T-helper 1 cell treated with Interleukin-12 subunit alpha and Interleukin-12 subunit beta and Interleukin-4 antibody, amounts not matched to agents 30 ng/mL and 1 ng/mL, for 36 hours (primary cell): ENCODE data around the gene TBC1D22A. TPM values are rescaled to one million over a fixed set of nuclear protein-coding genes. Genes with fewer than 3 reads are reported as not detected.
"Not testable (repeated sequence)": the region's sequence is repeated elsewhere in the genome, so short reads cannot be mapped to it uniquely, and the experiment has no call there.

Source experiments
- intact Hi-C: fragments of 100-400 bp; cut with micrococcal nuclease; formaldehyde crosslinking; loops from one replicate; pipeline ENCODE4 v1.15.1; 2024
- total RNA-seq: library from RNA; stranded (reverse); gene quantifications from 2 replicates; pipeline ENCODE4 v1.2.3, GENCODE V29; 2022

Gene TBC1D22A
- total RNA-seq, 1 donor from 2014 or later = 39.3 TPM

DNA sequence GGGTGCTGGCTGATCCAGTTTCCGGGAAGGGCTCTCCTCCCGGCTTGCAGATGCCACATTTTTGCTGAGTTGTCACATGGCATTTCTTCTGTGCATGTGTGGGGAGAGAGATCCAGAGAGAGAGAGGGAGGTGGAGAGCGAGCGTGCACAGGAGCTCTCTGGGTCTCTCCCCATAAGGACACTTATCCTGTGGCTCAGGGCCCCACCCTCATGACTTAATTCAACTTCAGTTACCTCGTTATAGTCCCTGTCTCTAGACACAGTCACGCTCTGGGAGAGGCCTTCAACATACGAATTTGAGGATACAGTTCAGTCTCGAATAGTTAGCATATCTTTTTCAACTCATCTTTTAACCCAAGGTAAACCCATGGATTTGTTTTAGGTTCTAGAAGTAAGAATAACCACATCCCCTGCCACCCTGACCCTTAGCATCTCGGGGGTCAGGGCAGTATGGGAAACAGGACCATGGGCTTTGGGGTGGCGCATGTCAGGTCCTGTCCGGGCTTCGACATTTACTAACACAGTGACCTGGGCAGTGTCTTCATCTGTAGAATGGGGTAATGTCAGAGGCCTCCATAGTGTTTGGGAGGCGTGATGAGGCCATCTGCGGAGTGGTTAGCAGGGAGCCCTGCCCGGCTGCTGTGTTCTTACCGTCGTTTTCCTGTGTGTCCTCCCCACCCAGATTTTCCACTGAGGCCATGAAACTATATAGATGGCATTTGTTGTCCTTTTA lies 46.9 kb downstream of the TBC1D22A start:
- intact Hi-C loops = no loop called here

- intact Hi-C loops = no loop called here
Observed at GRCh38 chr22:46810856-46811786, 48.7 kb downstream of the TBC1D22A start.

GRCh38 chr22:46812034-46812605 lies 49.7 kb downstream of the TBC1D22A start:
- intact Hi-C loops = no loop called here

DNA sequence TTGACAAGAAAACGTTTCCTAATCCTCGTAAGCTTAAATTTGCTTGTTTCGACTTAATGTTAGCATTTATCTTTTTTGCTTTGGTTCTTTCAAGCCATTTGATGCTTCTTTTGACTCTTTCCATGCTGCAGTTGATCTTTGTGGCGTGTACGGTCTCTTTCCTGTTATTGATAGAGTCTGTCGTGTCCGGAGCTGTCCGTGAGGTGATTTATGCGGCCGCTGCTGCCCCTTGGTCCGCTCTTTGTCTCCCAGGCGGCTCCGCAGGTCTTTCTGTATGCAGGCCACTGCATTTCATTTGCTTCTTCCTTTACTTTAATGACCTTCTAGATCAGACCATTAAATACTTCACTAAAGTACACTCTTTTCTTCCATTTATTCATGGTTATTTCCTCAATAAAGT lies 50.3 kb downstream of the TBC1D22A start:
- intact Hi-C loops = no loop called here

GRCh38 chr22:46813816-46814597 lies 51.6 kb downstream of the TBC1D22A start:
- intact Hi-C loops = no loop called here

DNA sequence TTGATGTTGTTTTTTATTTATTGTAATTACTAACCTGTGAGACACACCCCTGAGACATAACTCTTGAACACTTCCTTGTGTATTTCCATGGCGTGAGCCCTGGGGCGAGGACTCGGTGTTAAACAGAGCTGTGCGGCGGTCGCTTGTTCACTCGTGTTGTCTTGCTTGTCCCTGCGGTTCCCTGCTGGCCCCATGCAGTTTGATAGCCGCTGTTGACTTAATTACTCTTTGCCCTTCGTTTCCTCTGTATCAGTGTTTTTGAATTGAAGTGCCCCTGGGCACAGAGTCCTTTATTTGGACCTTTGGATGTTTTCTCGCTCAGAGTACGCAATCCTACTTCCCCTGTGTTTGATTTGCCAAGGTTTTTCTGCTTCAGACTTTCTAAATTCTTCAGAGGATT lies 52.7 kb downstream of the TBC1D22A start:
- intact Hi-C loops = no loop called here

DNA sequence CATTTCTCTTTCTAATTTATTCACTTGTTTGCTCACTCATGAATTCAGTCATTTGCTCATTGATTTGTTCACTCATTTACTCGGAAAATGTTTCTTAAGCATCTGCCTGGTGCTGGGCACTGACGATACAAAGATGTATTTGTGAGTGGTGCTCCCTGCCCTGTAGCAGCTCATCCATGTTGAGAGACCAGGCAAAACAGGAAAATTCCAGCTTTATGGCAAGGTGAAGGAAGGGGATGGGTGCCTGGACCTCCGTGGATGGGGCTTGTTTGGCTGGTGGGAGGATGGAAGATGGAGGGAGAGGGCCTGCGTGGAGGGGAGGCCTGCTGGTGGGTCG lies 53.1 kb downstream of the TBC1D22A start:
- intact Hi-C loops = no loop called here

- intact Hi-C loops = no loop called here
Observed at GRCh38 chr22:46815896-46816731, 53.7 kb downstream of the TBC1D22A start.

- intact Hi-C loops = not testable (repeated sequence)
Observed at GRCh38 chr22:46817390-46817789, 54.9 kb downstream of the TBC1D22A start.

DNA sequence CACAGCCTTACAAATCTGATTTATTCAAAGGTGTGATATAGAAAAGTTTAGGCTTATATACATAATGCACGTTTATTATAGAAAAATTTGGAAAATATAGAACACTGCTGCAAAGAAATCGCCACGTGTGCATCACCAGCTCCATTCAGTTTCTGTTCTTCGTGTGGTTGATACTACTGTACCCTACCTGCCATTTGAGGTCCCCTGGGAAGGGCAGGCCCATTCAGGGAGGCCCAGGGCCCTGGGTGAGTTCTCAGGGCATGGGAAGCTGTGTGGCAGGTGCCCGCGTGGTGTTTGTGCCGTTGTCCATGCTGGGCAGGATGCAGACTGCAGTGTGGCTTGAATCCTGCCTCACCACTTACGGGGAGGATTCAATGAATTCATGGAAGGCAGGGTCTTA lies 60.8 kb downstream of the TBC1D22A start:
- intact Hi-C loops = no loop called here

- intact Hi-C loops = no loop called here
Observed at GRCh38 chr22:46823654-46824053, 61.2 kb downstream of the TBC1D22A start.

DNA sequence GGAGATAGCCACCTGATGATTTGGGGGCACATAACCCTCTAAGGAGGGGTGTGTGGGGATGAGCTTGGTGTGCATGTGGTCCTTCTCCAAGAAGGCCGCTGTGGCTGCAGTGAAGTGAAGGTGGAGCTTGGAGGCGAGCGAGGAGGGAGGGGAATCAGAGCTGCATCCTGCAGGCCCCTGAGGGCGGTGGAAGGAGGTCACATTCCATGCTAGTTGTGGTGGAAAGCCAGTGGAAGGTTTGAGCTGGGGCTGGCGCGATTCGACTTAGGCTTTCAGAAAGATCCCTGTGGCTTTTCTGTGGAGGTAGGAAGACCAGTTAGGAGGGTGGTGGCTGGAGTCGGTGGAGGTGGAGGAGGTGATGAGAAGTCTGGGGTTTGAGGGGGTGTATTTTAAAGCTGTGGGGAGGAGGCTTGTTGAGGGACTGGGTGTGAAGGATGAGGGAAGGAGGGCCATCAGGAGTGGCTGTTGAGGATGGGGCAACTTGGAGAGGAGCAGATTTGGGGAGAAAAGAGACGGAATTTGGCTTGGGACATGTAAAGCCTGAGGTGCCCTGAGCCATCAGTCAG lies 62.0 kb downstream of the TBC1D22A start:
- intact Hi-C loops = no loop called here

DNA sequence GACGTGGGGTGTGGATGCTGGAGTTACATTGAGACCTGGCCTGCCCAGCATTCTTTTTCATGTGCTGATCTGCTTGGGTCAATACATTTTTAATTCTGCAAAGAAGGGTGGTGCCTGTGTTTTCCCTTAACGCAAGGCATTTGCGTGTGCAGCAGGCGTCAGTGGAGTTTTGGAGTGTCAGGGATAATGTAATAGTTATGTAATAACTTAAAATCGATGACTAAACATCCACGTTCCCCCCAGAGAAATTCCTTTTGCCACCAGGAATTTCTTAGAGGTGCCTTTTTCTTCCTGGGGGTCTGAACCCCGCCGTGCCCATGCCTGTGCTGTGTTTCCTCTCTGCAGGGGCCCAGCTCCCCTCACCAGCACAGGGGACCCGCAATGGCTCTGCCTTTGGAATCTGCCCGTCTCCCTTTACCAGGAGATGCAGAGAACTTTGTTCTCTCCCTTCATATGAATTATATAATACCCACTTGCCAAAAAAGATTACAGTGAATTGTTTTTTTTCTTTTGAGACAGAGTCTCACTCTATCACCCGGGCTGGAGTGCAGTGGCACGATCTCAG lies 62.6 kb downstream of the TBC1D22A start:
- intact Hi-C loops = no loop called here

DNA sequence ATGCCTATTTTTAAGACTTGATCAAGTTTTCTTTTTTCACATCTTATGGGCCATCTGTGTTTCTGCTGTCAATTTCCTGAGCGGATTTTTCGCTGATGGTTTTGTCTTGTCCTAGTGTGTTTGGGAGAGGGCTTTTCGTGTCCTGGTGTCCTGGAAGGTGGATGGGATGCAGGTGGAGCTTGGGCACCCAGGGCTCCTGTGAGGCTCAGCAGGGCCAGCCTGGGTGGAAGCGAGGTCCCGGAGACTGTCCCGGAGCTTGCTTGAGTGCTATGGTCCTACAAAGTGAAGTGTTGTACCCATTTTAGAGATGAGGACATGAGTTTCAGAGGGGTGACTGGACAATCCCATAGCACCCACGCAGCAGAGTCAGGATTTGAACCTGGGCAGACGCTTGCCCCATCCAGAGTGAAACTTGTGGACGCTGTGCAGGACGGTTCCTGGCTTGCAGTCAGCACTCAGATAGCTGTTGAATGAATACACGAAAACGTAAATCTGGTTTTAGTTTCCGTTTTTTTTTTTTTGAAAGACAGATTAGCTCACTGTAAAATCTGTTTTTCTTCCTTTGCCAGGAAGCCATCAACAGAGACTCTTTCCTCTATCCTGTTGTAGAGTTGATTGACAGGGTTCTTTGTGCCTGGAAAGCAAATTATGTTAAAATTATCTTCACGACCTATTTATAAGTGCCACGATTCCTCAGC lies 64.1 kb downstream of the TBC1D22A start:
- intact Hi-C loops = no loop called here

GRCh38 chr22:46827136-46827780 lies 64.8 kb downstream of the TBC1D22A start:
- intact Hi-C loops = no loop called here

GRCh38 chr22:46827781-46828180 lies 65.3 kb downstream of the TBC1D22A start:
- intact Hi-C loops = no loop called here

- intact Hi-C loops = no loop called here
Observed at GRCh38 chr22:46828323-46828900, 66.0 kb downstream of the TBC1D22A start.

- intact Hi-C loops = no loop called here
Observed at GRCh38 chr22:46829117-46829891, 66.9 kb downstream of the TBC1D22A start.
